Renal cortical epithelial cell (primary cell): ENCODE results near the gene TMPRSS3. TPM values are rescaled to one million over a fixed set of nuclear protein-coding genes. Genes with fewer than 3 reads are reported as not detected.

Experiments
- DNase-seq: peaks from one replicate; pipeline ENCODE4 v3.0.0-alpha.2; 2011; ENCODE audit warnings: low read depth
- total RNA-seq: library from RNA; depleted of rRNA; stranded (reverse); fragments of >200 nt; gene quantifications from 2 replicates; pipeline ENCODE4 v1.2.3, GENCODE V29; 2014

The TMPRSS3 gene
- total RNA-seq: 0.17 and 0.75 TPM in 2 replicates

GRCh38 chr21:42395905-42396651 is at the start of gene TMPRSS3:
Gene TMPRSS3, minus strand, starts transcription at chr21:42396052. Its CDS starts 635 bp downstream, at chr21:42395417.
- peak; percentile 79 for DNase-seq

GRCh38 chr21:42445311-42445710 is 49.5 kb upstream of the TMPRSS3 start:
- DNase-seq: no peak

GRCh38 chr21:42444745-42445059 is 48.9 kb upstream of the TMPRSS3 start:
- DNase-seq: no peak

DNA sequence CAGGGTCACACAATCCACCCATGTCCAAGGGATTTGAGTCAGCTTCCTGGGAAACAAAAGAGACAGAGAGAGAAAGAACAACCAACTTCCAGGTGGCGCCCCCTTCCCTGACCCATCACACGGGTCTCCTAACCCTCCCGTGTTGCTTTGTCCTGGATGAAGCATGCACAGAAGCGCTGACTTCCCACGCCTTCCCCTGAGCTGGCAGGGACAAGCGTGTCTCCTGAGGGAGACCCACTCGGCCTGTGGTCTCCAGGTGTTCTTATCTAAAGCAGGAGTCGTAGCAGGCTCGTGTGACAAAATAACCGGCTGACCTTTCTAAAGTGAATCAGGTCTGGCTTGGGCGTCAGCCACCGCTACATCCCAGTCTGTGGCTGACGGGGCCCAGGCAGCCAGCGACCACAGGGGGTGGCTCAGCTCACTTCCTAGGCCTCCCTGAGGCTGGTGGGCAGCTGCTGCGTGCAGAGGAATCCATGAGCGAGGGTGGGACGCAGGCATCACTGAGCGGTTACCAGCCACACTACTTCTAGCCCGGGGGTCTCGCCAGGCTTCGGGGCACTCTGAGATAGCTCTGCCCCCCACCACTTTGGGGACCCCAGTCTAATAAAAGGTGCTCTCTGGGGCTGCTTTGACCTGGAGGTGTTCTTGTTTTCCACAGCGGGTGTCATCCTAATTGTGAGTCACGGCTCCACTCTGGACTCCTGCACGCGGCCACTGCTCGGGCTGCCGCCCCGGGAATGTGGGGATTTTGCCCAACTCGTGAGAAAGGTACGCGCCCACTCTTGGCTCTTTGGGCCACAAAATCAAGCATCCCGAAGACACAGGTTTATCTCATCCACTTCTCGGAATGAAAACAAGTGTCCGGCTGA is 48.3 kb upstream of the TMPRSS3 start:
- DNase-seq: no peak

DNA sequence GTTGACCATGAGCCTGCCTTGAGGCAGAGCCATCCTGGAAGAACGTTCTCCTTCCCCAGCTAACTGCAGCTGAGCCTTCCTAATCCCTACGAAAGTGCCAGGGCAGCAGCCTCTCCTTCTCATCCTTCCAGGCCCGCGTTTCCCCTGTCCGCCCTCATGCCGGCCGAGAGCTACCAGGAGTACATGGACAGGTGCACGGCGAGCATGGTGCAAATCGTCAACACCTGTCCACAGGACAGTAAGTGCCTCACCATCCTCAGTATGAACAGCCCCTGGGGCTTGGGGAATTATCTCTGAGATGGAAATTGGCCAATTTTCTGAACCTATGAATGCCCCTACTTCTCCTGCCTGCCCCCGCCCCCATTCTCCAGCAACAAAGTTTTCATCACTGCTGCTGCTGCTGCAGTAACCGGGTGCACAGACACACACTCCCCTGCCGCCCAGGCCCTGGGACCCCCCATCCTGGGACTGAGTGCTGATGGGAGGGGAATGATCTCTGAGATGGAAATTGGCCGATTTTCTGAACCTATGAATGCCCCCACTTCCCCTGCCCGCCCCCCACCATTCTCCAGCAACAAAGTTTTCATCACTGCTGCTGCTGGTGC is 47.4 kb upstream of the TMPRSS3 start:
- DNase-seq: no peak

GRCh38 chr21:42441963-42442362 is 46.1 kb upstream of the TMPRSS3 start:
- DNase-seq: no peak

GRCh38 chr21:42440187-42440792 is 44.4 kb upstream of the TMPRSS3 start:
- DNase-seq: no peak

DNA sequence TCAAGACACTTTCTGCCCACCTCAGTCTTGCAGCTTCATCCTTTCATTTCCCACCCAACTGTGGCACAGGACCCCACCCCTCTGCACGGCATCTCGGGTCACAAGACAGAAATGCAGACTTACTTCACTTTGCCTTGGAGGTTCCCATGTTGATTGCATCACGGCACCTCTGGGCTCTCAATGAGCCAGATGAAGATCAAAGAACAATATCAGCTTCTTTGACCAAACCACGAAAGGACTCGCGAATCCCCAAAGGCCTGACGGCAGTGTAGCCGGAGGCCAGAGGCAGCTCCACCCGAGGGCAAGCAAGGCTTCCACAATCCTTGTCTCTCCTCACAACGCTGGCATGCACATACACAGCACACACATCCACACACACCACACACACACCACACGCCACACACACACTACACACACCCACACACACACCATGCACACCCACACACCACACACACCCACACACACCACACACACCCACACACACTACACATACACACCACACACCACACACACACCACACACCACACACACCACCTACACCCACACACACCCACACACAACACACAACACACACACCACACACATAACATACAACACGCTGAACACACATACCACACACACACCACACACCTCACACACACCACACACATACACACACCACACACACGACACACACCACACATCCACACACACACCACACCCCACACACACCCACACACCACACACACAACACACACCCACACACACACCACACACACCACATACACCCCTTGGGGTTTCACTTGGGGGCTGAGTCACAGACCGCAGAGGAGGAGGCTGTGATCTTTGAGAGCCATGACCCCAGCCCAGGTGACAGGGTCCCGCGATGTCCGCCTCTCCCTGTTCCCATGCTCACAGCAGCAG is 43.7 kb upstream of the TMPRSS3 start:
- no peak for DNase-seq

- DNase-seq: no peak
These were observed 42.7 kb upstream of the TMPRSS3 start for GRCh38 chr21:42438316-42439205.

- no peak for DNase-seq
These were observed 41.9 kb upstream of the TMPRSS3 start for GRCh38 chr21:42437786-42438185.

DNA sequence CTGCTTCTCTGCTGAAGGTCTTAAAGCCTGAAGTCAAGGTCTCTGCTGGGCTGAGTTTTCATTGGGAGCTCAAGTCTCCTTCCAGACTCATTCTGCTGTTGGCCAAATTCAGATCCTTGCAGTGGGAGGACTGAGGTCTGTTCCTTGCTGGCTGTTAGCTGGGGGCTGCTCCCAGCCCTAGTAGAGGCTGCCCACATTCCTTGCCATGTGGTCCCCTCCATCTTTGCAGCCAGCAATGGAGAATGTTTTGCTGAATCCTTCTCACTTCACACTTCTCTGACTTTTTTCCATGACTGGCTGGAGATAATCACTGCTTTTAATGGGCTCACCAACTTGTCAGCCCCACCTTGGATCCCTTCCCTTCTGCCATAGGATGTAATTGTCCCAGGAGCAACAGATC is 41.1 kb upstream of the TMPRSS3 start:
- DNase-seq: no peak

DNA sequence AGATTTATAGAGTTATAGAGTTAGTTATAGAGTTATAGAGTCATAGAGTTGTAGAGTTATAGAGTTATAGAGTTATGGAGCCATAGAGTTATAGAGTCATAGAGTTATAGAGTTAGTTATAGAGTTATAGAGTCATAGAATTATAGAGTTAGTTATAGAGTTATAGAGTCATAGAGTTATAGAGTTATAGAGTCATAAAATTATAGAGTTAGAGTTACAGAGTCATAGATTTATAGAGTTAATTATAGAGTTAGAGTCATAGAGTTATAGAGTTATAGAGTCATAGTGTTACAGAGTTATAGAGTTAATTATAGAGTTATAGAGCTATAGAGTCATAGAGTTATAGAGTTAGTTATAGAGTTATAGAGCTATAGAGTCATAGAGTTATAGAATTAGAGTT is 40.0 kb upstream of the TMPRSS3 start:
- DNase-seq: no peak

- DNase-seq: no peak
These were observed 39.5 kb upstream of the TMPRSS3 start for GRCh38 chr21:42435401-42435800.

GRCh38 chr21:42434884-42435283 is 39.0 kb upstream of the TMPRSS3 start:
- DNase-seq: no peak

DNA sequence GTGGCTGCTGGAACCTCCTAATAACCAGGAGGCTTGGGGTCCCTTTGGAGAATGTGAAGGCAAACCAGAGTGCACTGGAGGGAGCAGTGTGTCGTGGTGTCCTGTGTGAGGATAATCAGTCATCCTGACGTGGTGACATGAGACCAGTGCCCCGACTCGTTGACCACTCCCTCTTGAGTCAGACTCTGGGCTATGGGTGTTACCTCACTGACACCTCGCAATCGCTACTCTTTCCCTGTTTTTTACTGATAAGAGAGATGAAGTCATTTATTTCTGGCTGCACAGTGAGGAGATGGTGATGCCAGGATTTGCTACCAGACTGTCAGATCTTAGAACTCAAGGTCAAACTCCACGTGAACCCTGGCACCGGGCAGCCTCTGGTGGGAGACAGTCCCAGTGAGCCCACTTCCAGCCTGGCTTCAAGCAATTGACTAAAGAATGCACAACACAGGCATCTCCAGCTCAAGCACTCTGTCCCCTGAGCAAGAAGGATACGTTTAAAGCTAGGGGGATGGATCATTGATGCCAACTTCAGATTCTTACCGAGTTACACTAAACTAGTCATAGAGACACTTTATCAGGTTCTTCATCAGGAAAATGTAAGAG is 38.2 kb upstream of the TMPRSS3 start:
- no peak for DNase-seq

- no peak for DNase-seq
These were observed 36.8 kb upstream of the TMPRSS3 start for GRCh38 chr21:42432695-42433094.

GRCh38 chr21:42431196-42431595 is 35.3 kb upstream of the TMPRSS3 start:
- DNase-seq: no peak

DNA sequence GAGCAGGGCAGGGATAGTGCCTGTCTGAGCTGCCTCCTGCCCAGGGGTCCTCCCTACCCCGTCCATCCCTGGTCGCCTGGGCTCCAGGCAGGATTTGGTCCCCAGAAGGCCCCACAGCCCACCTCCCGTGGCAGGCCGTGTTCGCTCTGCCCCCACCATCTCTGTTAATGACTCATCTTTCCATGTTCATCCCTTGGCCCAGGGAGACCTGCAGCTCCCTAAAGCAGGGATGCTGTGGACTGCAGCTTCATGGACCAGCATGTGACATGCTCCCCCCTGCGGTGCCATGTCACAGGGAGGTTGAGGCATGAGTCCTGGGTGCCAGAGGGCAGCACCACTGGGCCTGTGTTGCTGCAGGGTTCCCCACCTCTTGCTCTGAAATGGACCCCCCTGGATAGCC is 34.7 kb upstream of the TMPRSS3 start:
- DNase-seq: no peak

DNA sequence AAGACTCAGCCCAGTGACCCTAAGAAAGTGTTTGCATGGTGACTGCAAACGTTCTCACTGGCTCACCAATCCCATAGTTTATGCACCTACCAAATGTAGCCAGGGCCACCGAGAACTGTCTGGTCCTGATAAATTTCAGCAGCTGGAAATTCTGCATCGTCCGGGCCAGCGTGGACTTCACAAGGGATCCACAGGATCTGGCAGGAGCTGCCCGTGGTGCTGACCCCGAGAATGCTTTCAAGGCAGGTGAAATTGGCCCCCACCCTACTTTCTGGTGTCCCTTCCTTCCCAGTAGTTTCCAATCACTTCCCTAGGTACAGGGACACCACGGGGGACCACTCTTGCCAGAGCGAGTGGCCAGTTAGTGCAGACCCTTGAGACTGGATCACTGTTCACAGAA is 34.0 kb upstream of the TMPRSS3 start:
- DNase-seq: no peak

DNA sequence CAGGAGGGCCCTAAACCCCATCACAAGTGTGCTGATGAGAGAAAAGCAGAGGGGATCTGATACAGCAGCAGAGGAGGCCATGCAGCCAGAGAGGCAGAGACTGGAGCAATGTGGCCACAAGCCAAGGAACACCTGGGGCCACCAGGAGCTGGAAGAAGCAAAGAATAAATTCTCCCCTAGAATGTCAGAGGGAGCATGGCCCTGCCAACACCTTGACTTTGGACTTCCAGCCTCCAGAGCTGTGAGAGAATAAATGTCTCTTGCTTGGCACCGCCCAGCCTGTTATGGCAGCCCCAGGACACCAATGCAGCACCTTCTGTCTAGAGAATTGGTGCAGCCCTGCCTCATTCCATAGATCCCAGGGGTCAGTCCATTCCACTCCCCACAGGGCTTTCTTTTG is 33.2 kb upstream of the TMPRSS3 start:
- DNase-seq: no peak
